Ascending aorta (tissue), 2 donors: ENCODE results near the gene TPCN2. TPM values are rescaled to one million over a fixed set of nuclear protein-coding genes. Genes with fewer than 3 reads are reported as not detected.

Source experiments
- DNase-seq, 2 donors: peaks; one replicate each; pipeline ENCODE4 v3.0.0-alpha.2; 2019; ENCODE audit warnings: low spot score in 2 of 2
- H3K27ac ChIP-seq, 2 donors: fragments of 200-600 bp; sonication (generic); one replicate each; pipeline ENCODE4 v1.5.1; 2016 to 2017; ENCODE audit warnings: mild to moderate bottlenecking in 1 of 2
- H3K27me3 ChIP-seq: fragments of 200-600 bp; sonication (generic); one replicate; pipeline ENCODE4 v1.5.1; 2017
- H3K36me3 ChIP-seq, 2 donors: fragments of 200-600 bp; sonication (generic); one replicate each; pipeline ENCODE4 v1.5.1; 2016
- H3K4me1 ChIP-seq, 2 donors: fragments of 200-600 bp; sonication (generic); one replicate each; pipeline ENCODE4 v1.5.1; 2016 to 2017; ENCODE audit warnings: mild to moderate bottlenecking in 1 of 2
- H3K4me3 ChIP-seq, 2 donors: fragments of 200-600 bp; sonication (generic); one replicate each; pipeline ENCODE4 v1.5.1; 2016 to 2017; ENCODE audit warnings: mild to moderate bottlenecking in 1 of 2
- H3K9me3 ChIP-seq, 2 donors: fragments of 200-600 bp; sonication (generic); one replicate each; pipeline ENCODE4 v1.5.1; 2016
- intact Hi-C: fragments of 100-400 bp; cut with DNase I; formaldehyde crosslinking; loops from one replicate; pipeline ENCODE4 v1.15.1; 2023
- total RNA-seq: library from RNA; depleted of rRNA; stranded (reverse); fragments of >200 nt; gene quantifications from one replicate; pipeline ENCODE4 v1.1.0, GENCODE V29; 2016
- TF ChIP-seq, protein P1 (sequence below), 3 experiments: fragments of 200-600 bp in 2 of 3; fragments of 450-650 bp in 1 of 3; sonication (generic) in 2 of 3; IDR thresholded peaks; one replicate each; pipeline ENCODE4 v1.5.1; 2016 to 2019; ENCODE audit warnings: antibody characterized with exemption in 3 of 3, mild to moderate bottlenecking in 1 of 3, moderate library complexity in 1 of 3

Gene TPCN2
- total RNA-seq, 1 donor from 2014 or later = 24.9 TPM

DNA sequence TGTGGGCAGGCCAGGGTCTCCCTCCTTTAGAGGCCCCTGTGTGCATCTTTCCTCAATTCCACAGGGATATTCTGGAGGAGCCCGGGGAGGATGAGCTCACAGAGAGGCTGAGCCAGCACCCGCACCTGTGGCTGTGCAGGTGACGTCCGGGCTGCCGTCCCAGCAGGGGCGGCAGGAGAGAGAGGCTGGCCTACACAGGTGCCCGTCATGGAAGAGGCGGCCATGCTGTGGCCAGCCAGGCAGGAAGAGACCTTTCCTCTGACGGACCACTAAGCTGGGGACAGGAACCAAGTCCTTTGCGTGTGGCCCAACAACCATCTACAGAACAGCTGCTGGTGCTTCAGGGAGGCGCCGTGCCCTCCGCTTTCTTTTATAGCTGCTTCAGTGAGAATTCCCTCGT is 39.1 kb downstream of the TPCN2 start:
- H3K36me3 ChIP-seq = peaks cover 13 to 44% of the 10 kb centered on the region in 2 donors
- peak overlapping the region in 1 of 2 donors; percentile 34 for H3K27ac ChIP-seq
- H3K4me3 ChIP-seq = no peak overlapping the region
- no peak for DNase-seq
- TF ChIP-seq, protein P1, sequence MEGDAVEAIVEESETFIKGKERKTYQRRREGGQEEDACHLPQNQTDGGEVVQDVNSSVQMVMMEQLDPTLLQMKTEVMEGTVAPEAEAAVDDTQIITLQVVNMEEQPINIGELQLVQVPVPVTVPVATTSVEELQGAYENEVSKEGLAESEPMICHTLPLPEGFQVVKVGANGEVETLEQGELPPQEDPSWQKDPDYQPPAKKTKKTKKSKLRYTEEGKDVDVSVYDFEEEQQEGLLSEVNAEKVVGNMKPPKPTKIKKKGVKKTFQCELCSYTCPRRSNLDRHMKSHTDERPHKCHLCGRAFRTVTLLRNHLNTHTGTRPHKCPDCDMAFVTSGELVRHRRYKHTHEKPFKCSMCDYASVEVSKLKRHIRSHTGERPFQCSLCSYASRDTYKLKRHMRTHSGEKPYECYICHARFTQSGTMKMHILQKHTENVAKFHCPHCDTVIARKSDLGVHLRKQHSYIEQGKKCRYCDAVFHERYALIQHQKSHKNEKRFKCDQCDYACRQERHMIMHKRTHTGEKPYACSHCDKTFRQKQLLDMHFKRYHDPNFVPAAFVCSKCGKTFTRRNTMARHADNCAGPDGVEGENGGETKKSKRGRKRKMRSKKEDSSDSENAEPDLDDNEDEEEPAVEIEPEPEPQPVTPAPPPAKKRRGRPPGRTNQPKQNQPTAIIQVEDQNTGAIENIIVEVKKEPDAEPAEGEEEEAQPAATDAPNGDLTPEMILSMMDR (IDR thresholded peaks at IDR 0.05) = no peak
- H3K4me1 ChIP-seq = no peaks in the 10 kb centered on the region
- intact Hi-C loops = loop anchor here (5.0 kb wide), 3 partner anchors 86 to 186 kb away; partner anchors contain the start of genes IGHMBP2 and MRPL21
- no peaks in the 10 kb centered on the region for H3K27me3 ChIP-seq
- H3K9me3 ChIP-seq = no peaks in the 10 kb centered on the region

DNA sequence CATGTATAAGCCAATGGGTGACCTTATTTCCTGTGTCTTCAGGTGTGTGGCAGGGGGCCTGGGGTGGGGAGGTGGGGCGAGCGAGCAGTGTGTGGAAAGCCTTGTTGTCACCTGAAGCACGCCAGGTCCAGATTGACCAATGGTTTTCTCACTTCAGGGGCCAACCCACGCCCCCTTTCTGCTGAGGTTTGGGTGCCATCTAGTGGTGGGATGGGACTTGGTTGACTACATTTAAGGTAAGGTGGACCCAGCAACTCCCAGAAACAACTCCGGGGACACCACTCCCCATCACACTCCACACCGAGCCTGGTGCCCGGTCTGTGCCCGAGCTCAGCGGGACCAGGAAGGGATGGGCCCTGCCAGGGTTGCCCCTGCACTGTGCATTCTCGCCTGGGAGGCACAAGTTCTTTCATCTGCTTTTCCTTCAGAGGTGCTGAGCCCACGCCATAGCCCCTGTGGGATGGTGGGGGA is 40.0 kb downstream of the TPCN2 start:
- peak in 1 of 2 donors; percentile 79 for DNase-seq
- Histone ChIP-seq H3K4me3 (no peak overlapping the region), H3K27me3 (no peaks in the 10 kb centered on the region), H3K9me3 (no peaks in the 10 kb centered on the region), H3K36me3 (peaks cover 13 to 44% of the 10 kb centered on the region in 2 donors), H3K27ac (no peak overlapping the region), H3K4me1 (no peaks in the 10 kb centered on the region)
- TF ChIP-seq, protein P1 (IDR thresholded peaks at IDR 0.05) = peak; percentile 64 to 82 (median 74)
- intact Hi-C loops = loop anchor here (5.0 kb wide), 3 partner anchors 86 to 186 kb away; partner anchors contain the start of genes IGHMBP2 and MRPL21

DNA sequence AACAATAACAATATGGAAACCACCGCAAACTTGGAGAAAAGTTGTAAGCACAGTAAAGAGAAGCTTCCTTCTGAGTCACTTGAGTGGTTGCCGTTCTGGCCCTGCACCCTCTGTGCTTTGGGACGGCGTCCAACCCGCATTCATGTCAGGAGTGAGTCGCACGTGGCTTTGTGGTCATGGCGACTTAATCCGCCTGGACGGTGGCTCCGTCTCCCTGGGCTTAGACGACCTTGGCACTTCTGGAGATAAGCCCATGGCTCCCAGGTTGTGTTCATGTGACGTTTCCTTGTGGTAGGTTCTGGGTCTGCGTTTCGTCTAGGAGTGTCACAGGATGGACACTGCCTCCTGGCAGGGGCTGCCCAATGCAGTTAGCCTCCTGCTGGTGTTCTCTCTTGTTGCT is 40.5 kb downstream of the TPCN2 start:
- Histone ChIP-seq H3K9me3 (no peaks in the 10 kb centered on the region), H3K27me3 (no peaks in the 10 kb centered on the region), H3K4me3 (no peak overlapping the region), H3K27ac (no peak overlapping the region), H3K4me1 (no peaks in the 10 kb centered on the region), H3K36me3 (peaks cover 10 to 44% of the 10 kb centered on the region in 2 donors)
- TF ChIP-seq, protein P1 (IDR thresholded peaks at IDR 0.05) = no peak
- intact Hi-C loops = loop anchor here (5.0 kb wide), 3 partner anchors 87 to 187 kb away; partner anchors contain the start of genes IGHMBP2 and MRPL21
- no peak for DNase-seq

DNA sequence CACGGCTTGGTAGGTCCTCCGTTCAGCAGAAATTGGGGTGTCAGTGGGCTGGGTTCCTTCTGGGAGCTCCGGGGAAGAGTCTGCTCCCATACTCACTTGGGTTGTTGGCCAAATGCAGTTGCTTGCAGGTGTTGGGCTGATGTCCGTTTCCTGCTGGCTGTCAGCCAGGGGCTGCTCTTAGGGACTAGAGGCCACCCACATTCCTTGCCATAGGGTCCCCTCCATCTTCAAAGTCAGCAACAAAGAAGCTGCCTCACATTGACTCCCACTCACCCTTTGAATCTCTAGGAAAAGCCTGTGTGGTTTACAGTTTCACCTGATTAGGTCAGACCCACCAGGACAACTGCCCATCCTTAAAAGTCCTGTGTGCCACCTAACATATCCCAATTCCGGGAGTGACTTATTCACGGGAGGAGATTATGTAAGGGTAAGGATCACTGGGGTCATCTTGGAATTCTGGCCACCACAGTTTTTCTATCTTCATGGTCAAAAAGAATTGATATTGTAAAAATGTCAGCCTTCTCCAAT is 43.0 kb downstream of the TPCN2 start:
- intact Hi-C loops = no loop called here
- Histone ChIP-seq H3K36me3 (peaks cover 0 to 33% of the 10 kb centered on the region in 2 donors), H3K4me3 (no peak overlapping the region), H3K27me3 (no peaks in the 10 kb centered on the region), H3K9me3 (no peaks in the 10 kb centered on the region), H3K4me1 (no peaks in the 10 kb centered on the region), H3K27ac (no peak overlapping the region)
- TF ChIP-seq, protein P1 (IDR thresholded peaks at IDR 0.05) = no peak
- DNase-seq = no peak

DNA sequence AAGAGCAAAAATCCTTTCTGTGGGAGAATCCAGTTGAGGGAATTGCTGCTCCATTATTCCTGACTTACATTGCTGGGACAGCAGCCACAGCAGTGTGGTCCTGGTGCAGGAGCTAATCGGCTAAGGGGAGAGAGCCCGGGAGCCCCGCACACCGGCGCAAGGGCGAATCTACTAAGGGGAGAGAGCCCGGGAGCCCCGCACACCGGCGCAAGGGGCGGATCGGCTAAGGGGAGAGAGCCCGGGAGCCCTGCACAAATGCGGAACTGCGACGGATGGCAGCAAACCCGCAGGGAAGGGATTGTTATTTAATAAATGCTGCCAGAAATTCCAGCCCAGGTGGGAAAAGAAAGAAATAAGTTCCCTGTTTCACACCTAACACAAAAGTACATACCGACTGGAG is 43.5 kb downstream of the TPCN2 start:
- H3K9me3 ChIP-seq = no peaks in the 10 kb centered on the region
- H3K27ac ChIP-seq = no peak overlapping the region
- H3K27me3 ChIP-seq = no peaks in the 10 kb centered on the region
- H3K4me3 ChIP-seq = no peak overlapping the region
- intact Hi-C loops = no loop called here
- no peak for DNase-seq
- H3K4me1 ChIP-seq = no peaks in the 10 kb centered on the region
- H3K36me3 ChIP-seq = peaks cover 0 to 34% of the 10 kb centered on the region in 2 donors
- TF ChIP-seq, protein P1 (IDR thresholded peaks at IDR 0.05) = no peak
